Measurements from ENCODE around the gene CHURC1.
A peak's percentile ranks its signal among the peaks of the same experiment; 100 is the strongest.

The CHURC1 gene

DNA sequence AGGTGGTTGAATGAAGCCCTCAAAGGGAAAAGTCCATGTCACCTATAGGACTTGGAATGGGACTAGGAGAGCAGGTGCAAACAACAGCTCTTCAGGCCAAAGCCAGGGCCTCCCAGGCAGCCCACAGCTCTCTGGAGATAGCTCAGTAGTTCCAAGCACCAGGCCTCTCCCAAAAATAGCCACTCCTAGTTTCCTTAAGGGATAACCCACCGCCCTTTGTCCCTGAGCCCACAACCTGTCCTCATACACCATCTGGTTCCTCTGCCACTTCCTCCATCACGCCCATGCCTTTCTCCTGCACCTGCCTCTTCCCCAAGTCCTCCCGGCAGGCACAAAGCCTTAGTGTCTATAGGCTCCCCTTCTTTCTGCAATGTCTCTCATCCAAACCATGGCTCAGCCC lies 55.8 kb downstream of the CHURC1 start:
- no peaks in the 10 kb centered on the region for H3K9me3 ChIP-seq (ENCODE audit: control insufficient read depth, low read length)
- peaks cover 29% of the 10 kb centered on the region for H3K4me1 ChIP-seq (ENCODE audit: control insufficient read depth, insufficient read depth, low read length)
- no peak overlapping the region for H3K4me3 ChIP-seq (ENCODE audit: low read length)
- no peak overlapping the region for H3K9ac ChIP-seq (ENCODE audit: low read length)
- H3K27me3 ChIP-seq (ENCODE audit: control insufficient read depth, insufficient read depth, low read length), result peaks cover 9% of the 10 kb centered on the region
- no peaks in the 10 kb centered on the region for H3K36me3 ChIP-seq (ENCODE audit: control insufficient read depth, insufficient read depth, low read length)

DNA sequence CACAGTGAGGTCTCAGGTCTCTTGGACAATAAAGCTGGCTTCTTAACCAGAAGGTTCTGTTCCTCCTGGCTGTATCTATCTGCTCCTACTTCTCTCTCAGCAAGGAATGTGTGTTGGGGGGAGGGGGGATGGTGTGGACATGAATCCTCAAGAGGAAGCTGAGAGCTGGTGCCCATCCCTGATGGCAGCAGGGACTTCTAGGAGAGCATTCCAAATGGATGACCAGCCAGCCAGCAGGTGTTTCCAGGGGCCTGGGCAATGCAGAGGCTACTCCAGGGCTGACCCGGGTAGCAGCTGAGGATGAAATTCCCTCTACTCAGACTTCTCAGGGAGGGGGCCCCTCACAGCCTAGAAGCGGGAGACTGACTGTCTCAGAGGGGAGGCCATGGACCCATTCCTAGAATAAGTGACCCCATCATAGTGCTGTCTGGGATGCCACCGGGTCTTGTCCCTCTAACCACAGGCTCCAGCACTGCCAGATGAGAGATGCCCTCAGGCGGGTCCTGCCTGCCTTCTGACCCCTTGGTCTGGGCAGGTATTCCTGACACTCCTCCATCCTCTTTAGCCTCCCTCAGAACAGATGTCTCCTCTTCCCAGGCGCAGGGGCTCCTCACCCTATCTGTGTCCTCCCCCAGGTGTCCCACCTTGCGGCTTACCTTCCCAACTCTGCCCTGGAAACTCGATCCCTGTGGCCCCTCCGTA lies 56.7 kb downstream of the CHURC1 start:
- peaks cover 29% of the 10 kb centered on the region for H3K4me1 ChIP-seq (ENCODE audit: control insufficient read depth, insufficient read depth, low read length)
- H3K4me3 ChIP-seq (ENCODE audit: low read length), result peak overlapping the region; percentile 46
- peak overlapping the region; percentile 72 for H3K9ac ChIP-seq (ENCODE audit: low read length)
- peaks cover 9% of the 10 kb centered on the region for H3K27me3 ChIP-seq (ENCODE audit: control insufficient read depth, insufficient read depth, low read length)
- H3K36me3 ChIP-seq (ENCODE audit: control insufficient read depth, insufficient read depth, low read length), result no peaks in the 10 kb centered on the region
- no peaks in the 10 kb centered on the region for H3K9me3 ChIP-seq (ENCODE audit: control insufficient read depth, low read length)

GRCh38 chr14:64971491-64971942 lies 57.3 kb downstream of the CHURC1 start:
- Histone ChIP-seq H3K27me3 (ENCODE audit: control insufficient read depth, insufficient read depth, low read length) (peaks cover 9% of the 10 kb centered on the region), H3K9me3 (ENCODE audit: control insufficient read depth, low read length) (no peaks in the 10 kb centered on the region), H3K9ac (ENCODE audit: low read length) (peak overlapping the region; percentile 72), H3K36me3 (ENCODE audit: control insufficient read depth, insufficient read depth, low read length) (no peaks in the 10 kb centered on the region), H3K4me3 (ENCODE audit: low read length) (peak overlapping the region; percentile 46), H3K4me1 (ENCODE audit: control insufficient read depth, insufficient read depth, low read length) (peaks cover 29% of the 10 kb centered on the region)

DNA sequence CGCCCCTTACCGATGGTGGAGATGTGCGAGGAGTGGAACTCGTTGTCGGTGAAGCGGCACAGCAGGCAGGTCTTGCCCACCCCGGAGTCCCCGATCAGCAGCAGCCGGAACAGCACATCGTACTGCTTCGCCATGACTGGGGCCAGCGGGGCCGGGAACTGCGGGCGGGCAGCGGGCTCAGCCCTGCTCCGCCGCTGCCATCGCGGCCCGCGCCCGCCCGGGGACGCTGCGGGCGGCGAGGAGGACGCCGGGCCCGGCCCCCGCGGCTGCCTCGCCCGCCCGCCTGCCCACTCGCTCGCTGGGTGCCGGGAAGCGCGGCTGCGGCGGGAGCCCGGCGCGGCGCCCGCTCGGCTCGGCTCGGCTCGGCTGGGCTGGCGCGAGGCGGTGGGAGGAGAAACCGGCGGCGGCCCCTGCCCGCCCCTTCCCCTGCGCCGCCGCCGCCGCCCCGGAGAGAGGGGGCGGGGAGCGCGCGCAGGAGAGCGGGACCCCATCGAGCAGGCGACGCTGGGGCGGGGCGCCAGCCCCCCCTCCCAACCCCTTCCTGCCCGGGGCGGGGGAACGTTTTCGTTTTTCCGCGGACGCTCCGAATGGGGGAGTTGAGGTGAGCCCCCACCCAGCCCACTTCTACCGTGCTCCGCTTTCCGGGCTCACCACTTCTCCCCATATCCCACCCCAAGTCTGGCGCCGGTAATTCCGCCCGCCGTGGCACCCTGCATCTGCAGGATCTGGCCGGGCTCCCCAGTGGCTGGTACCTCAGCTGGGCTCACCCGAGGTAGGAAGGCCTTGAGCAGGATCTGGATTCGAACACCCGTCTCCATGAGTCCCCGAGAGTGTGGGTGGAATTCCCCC lies 57.9 kb downstream of the CHURC1 start, which contains the start of gene RAB15:
TSS of gene RAB15 (minus strand) at position 394 of the 849 bp plus-strand sequence. CDS start at position 134, 260 bp downstream.
- Histone ChIP-seq H3K4me1 (ENCODE audit: control insufficient read depth, insufficient read depth, low read length) (peaks cover 23% of the 10 kb centered on the region), H3K4me3 (ENCODE audit: low read length) (peak within 1 kb of the TSS; percentile 46), H3K9me3 (ENCODE audit: control insufficient read depth, low read length) (no peaks in the 10 kb centered on the region), H3K9ac (ENCODE audit: low read length) (peak within 1 kb of the TSS; percentile 72), H3K36me3 (ENCODE audit: control insufficient read depth, insufficient read depth, low read length) (no peaks in the 10 kb centered on the region), H3K27me3 (ENCODE audit: control insufficient read depth, insufficient read depth, low read length) (peaks cover 9% of the 10 kb centered on the region)

GRCh38 chr14:64973026-64973442 lies 58.8 kb downstream of the CHURC1 start:
- peak overlapping the region; percentile 70 for H3K9ac ChIP-seq (ENCODE audit: low read length)
- H3K4me1 ChIP-seq (ENCODE audit: control insufficient read depth, insufficient read depth, low read length), result peaks cover 16% of the 10 kb centered on the region
- H3K4me3 ChIP-seq (ENCODE audit: low read length), result no peak overlapping the region
- H3K9me3 ChIP-seq (ENCODE audit: control insufficient read depth, low read length), result no peaks in the 10 kb centered on the region
- H3K27me3 ChIP-seq (ENCODE audit: control insufficient read depth, insufficient read depth, low read length), result peaks cover 9% of the 10 kb centered on the region
- no peaks in the 10 kb centered on the region for H3K36me3 ChIP-seq (ENCODE audit: control insufficient read depth, insufficient read depth, low read length)

DNA sequence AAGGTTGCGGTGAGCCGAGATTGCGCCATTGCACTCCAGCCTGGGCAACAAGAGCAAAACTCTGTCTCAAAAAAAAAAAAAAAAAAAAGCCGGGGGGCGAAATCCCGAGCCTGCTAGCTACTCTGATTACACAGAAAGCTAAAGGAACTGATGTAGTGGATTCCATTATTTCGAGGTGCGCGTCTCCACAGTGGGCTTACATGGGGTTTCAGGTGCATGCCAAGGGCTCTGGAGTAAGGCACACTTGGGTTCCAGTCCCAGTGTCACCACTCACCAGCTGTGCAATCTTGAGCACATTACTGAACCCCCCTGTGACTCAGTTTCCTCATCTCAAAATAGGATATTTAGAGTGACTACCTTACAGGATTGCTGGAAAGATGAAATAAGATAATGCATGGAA lies 59.6 kb downstream of the CHURC1 start:
- no peak overlapping the region for H3K9ac ChIP-seq (ENCODE audit: low read length)

DNA sequence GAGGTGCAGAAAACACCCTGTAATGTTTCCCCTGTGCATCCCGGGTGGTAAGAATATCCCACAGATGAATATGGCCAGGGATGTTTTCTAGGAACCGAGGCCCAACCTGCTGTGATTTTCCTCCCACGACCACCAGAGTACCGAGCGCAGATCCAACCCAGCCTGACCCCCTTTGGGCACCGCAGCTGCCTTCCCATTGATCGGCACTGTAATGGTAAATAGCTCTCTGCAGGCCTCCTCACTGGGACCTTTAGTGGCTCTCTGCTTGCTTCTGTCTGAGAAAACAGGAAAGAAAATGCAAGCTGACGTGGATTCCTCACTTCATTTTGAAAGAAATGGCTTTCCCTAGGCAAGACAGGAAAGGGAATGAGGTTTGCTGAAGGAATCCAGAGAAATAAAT lies 60.3 kb downstream of the CHURC1 start:
- no peak overlapping the region for H3K4me3 ChIP-seq (ENCODE audit: low read length)
- peaks cover 9% of the 10 kb centered on the region for H3K27me3 ChIP-seq (ENCODE audit: control insufficient read depth, insufficient read depth, low read length)
- peaks cover 16% of the 10 kb centered on the region for H3K4me1 ChIP-seq (ENCODE audit: control insufficient read depth, insufficient read depth, low read length)
- H3K36me3 ChIP-seq (ENCODE audit: control insufficient read depth, insufficient read depth, low read length), result no peaks in the 10 kb centered on the region
- H3K9me3 ChIP-seq (ENCODE audit: control insufficient read depth, low read length), result no peaks in the 10 kb centered on the region
- H3K9ac ChIP-seq (ENCODE audit: low read length), result no peak overlapping the region

More for the DNA sequence above, 59.6 kb downstream of the CHURC1 start:
- peaks cover 16% of the 10 kb centered on the region for H3K4me1 ChIP-seq (ENCODE audit: control insufficient read depth, insufficient read depth, low read length)
- H3K27me3 ChIP-seq (ENCODE audit: control insufficient read depth, insufficient read depth, low read length), result peaks cover 9% of the 10 kb centered on the region
- no peaks in the 10 kb centered on the region for H3K36me3 ChIP-seq (ENCODE audit: control insufficient read depth, insufficient read depth, low read length)
- no peaks in the 10 kb centered on the region for H3K9me3 ChIP-seq (ENCODE audit: control insufficient read depth, low read length)
- H3K4me3 ChIP-seq (ENCODE audit: low read length), result no peak overlapping the region

GRCh38 chr14:64979336-64980074 lies 65.2 kb downstream of the CHURC1 start:
- Histone ChIP-seq H3K4me3 (ENCODE audit: low read length) (no peak overlapping the region), H3K36me3 (ENCODE audit: control insufficient read depth, insufficient read depth, low read length) (no peaks in the 10 kb centered on the region), H3K9me3 (ENCODE audit: control insufficient read depth, low read length) (no peaks in the 10 kb centered on the region), H3K9ac (ENCODE audit: low read length) (no peak overlapping the region), H3K27me3 (ENCODE audit: control insufficient read depth, insufficient read depth, low read length) (no peaks in the 10 kb centered on the region), H3K4me1 (ENCODE audit: control insufficient read depth, insufficient read depth, low read length) (no peaks in the 10 kb centered on the region)

DNA sequence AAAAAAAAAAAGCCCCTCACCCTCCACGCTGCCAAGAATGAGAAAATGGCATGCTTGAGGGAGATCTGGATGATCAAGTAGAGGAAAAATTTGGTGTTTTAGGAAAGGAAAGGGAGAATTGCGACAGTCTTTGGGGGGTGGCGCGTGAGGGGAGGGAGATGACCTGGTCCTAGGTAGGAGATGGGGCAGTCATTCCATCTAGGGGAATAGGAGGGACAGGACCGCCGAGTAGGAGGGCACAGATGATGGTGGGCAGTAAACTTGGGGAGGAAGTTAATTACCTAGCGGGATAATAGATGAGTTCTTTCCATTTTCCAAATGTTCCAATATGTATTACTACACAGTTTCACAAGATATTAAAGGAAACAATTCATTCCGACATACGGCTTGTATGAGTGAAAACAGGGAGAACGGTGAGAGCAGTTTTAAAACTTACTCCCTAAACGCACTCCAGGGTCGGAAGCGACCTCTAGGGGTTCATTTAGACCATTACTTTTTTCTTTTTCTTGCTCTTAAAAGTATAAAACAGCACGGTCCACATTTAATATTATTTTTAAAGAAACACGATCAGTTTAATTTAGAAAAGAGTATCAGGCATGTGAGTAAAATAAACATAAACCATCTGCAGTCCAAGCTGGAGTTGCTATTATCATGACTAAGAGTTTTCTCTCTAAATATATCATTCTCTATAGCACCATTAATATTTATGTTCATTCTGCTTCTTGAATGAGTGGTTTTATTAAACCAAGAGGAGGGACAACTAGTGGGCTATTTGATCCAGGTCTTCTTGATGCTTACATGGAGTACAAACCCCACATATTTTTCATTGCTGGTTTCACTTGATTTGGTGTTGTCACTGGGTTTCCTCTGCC lies 69.4 kb downstream of the CHURC1 start:
- H3K27me3 ChIP-seq (ENCODE audit: control insufficient read depth, insufficient read depth, low read length), result no peaks in the 10 kb centered on the region
- H3K9me3 ChIP-seq (ENCODE audit: control insufficient read depth, low read length), result no peaks in the 10 kb centered on the region
- no peak overlapping the region for H3K4me3 ChIP-seq (ENCODE audit: low read length)
- H3K36me3 ChIP-seq (ENCODE audit: control insufficient read depth, insufficient read depth, low read length), result no peaks in the 10 kb centered on the region
- H3K4me1 ChIP-seq (ENCODE audit: control insufficient read depth, insufficient read depth, low read length), result peaks cover 10% of the 10 kb centered on the region
- peak overlapping the region; percentile 17 for H3K9ac ChIP-seq (ENCODE audit: low read length)
